Cardiac muscle cell (in vitro differentiated cells and primary cell): ENCODE measurements around the gene MYO5B. TPM values are rescaled to one million over a fixed set of nuclear protein-coding genes. Genes with fewer than 3 reads are reported as not detected.

Experiments used
- DNase-seq, 2 donors: peaks; one replicate each; pipeline versions ENCODE4 v3.0.0 to v3.0.0-alpha.2; 2010 to 2017; ENCODE audit warnings: low read depth in 1 of 2, low spot score in 1 of 2
- H3K27ac ChIP-seq: fragments of 200-600 bp; sonication (generic); 2 replicates; pipeline ENCODE4 v1.5.1; 2016
- H3K27me3 ChIP-seq: fragments of 200-600 bp; sonication (generic); 2 replicates; pipeline ENCODE4 v1.6.0; 2016; ENCODE audit warnings: control low read depth
- H3K36me3 ChIP-seq: fragments of 200-600 bp; sonication (generic); 2 replicates; pipeline ENCODE4 v1.5.1; 2016; ENCODE audit warnings: control low read depth
- H3K4me1 ChIP-seq: fragments of 200-600 bp; sonication (generic); 2 replicates; pipeline ENCODE4 v1.8.1; 2017; ENCODE audit warnings: low read depth, mild to moderate bottlenecking, mixed run types
- H3K4me3 ChIP-seq: fragments of 200-600 bp; sonication (generic); 2 replicates; pipeline ENCODE4 v1.5.1; 2016; ENCODE audit warnings: mild to moderate bottlenecking
- H3K9me3 ChIP-seq: fragments of 200-600 bp; sonication (generic); 2 replicates; pipeline ENCODE4 v1.5.1; 2017; ENCODE audit warnings: low read depth, mild to moderate bottlenecking, control low read depth
- polyA plus RNA-seq: library from polyadenylated mRNA; unstranded; fragments of >200 nt; fragmentation: Nextera tagmentation; extraction: Ambion mirVana; gene quantifications from 2 replicates; pipeline ENCODE4 v1.2.1, GENCODE V29; 2016
- total RNA-seq: library from RNA; depleted of rRNA; stranded (reverse); fragments of >200 nt; gene quantifications from 2 replicates; pipeline ENCODE4 v1.2.3, GENCODE V29; 2016
- TF ChIP-seq, protein P1 (sequence below): IDR thresholded peaks from 2 replicates; pipeline ENCODE4 v1.5.1; 2012; ENCODE audit warnings: low read depth, mild to moderate bottlenecking, low read length

The MYO5B gene
- total and polyA plus RNA-seq, 2 experiments from 2014 or later: 3.0 to 16.7 TPM

- no peak overlapping the region for H3K4me3 ChIP-seq
- no peaks in the 10 kb centered on the region for H3K9me3 ChIP-seq
- H3K36me3 ChIP-seq: no peaks in the 10 kb centered on the region
- no peaks in the 10 kb centered on the region for H3K4me1 ChIP-seq
- no peak for DNase-seq
- no peak overlapping the region for H3K27ac ChIP-seq
- no peaks in the 10 kb centered on the region for H3K27me3 ChIP-seq
- TF ChIP-seq, protein P1, sequence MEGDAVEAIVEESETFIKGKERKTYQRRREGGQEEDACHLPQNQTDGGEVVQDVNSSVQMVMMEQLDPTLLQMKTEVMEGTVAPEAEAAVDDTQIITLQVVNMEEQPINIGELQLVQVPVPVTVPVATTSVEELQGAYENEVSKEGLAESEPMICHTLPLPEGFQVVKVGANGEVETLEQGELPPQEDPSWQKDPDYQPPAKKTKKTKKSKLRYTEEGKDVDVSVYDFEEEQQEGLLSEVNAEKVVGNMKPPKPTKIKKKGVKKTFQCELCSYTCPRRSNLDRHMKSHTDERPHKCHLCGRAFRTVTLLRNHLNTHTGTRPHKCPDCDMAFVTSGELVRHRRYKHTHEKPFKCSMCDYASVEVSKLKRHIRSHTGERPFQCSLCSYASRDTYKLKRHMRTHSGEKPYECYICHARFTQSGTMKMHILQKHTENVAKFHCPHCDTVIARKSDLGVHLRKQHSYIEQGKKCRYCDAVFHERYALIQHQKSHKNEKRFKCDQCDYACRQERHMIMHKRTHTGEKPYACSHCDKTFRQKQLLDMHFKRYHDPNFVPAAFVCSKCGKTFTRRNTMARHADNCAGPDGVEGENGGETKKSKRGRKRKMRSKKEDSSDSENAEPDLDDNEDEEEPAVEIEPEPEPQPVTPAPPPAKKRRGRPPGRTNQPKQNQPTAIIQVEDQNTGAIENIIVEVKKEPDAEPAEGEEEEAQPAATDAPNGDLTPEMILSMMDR: no peak
Observed at GRCh38 chr18:49857708-49858107, 337.2 kb downstream of the MYO5B start.

- H3K9me3 ChIP-seq: no peaks in the 10 kb centered on the region
- H3K27me3 ChIP-seq: no peaks in the 10 kb centered on the region
- no peak for DNase-seq
- H3K36me3 ChIP-seq: no peaks in the 10 kb centered on the region
- H3K27ac ChIP-seq: no peak overlapping the region
- no peaks in the 10 kb centered on the region for H3K4me1 ChIP-seq
- TF ChIP-seq, protein P1: no peak
- H3K4me3 ChIP-seq: no peak overlapping the region
Observed at GRCh38 chr18:49856496-49856895, 338.5 kb downstream of the MYO5B start.

DNA sequence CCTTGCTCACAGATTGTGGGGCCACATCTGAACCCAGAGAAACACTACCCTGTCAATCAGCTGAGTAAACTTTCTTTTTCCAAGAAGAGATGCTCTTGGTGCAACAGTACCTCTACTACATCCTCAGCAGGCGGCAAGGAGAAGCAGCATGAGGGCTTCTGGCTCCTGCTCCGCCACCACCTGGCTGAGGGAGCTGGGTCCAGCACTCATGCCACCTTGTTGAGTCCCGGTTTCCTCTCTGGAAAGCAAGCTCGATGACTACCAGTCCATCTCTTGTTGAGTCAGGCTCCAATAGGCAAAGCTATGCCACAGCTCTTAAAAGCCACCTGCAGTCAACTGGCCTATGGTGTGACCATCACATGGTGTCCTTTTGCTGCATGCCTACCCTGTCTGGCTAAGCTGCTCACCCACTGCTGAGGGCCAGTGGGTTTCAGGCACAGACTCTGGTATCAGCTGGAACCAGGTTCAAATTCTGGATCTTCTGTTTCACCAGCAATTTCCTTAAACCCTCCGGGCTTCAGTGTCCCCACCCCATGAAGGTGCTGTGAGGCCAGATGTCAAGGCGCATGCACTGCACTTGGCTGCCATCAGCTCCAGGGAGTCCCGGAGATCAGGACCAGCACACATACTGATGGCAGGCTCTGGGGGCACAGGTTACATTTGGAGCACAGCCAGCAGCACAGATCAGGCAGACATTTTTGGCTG, 339.1 kb downstream of the MYO5B start:
- Histone ChIP-seq H3K27ac (no peak overlapping the region), H3K27me3 (no peaks in the 10 kb centered on the region), H3K4me1 (no peaks in the 10 kb centered on the region), H3K36me3 (no peaks in the 10 kb centered on the region), H3K9me3 (no peaks in the 10 kb centered on the region), H3K4me3 (no peak overlapping the region)
- TF ChIP-seq, protein P1: no peak
- no peak for DNase-seq

DNA sequence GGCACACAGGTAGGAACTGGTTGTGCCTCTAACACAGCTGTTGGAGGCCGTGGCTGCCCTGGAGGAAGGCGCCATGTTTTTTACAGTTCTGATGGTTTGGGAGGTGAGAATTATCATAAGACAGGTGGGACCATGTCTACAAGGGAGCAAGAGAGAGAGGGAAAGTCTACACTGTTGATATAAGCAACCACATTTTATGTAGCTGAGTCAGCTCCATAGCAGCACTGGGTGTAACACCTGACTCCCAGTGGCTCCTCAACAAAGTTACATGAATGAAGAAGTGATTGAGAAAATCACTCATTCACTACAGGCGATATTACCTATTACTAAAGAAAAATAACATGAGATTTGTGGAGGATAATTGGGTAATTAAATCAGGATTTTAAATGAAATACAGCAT, 340.3 kb downstream of the MYO5B start:
- H3K4me3 ChIP-seq: no peak overlapping the region
- DNase-seq: no peak
- H3K27me3 ChIP-seq: no peaks in the 10 kb centered on the region
- no peaks in the 10 kb centered on the region for H3K9me3 ChIP-seq
- H3K4me1 ChIP-seq: no peaks in the 10 kb centered on the region
- TF ChIP-seq, protein P1: no peak
- H3K36me3 ChIP-seq: no peaks in the 10 kb centered on the region
- no peak overlapping the region for H3K27ac ChIP-seq

GRCh38 chr18:49853436-49853835, 341.5 kb downstream of the MYO5B start:
- TF ChIP-seq, protein P1: no peak
- H3K4me3 ChIP-seq: no peak overlapping the region

DNA sequence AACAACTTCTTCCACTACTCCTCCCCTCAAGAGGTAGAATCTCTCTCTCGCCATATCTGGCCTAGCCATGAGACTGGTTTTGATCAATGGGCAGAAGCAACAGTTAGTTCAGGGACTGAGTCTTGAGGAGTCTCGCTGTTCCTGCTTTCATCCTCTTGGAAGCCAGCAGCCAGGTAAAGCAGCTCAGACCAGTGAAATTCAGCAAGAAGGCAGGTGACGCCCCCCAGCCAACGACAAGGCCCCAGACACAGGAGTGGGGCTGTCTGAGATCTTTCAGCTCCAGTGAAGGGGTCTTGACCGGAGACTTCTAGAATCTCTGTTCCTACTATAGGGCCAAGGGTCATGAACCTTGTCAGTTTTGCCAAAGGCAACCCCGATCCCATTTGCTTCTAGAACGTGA, 341.9 kb downstream of the MYO5B start:
- no peak overlapping the region for H3K27ac ChIP-seq
- H3K9me3 ChIP-seq: no peaks in the 10 kb centered on the region
- H3K4me3 ChIP-seq: no peak overlapping the region
- TF ChIP-seq, protein P1: no peak
- DNase-seq: no peak
- no peaks in the 10 kb centered on the region for H3K4me1 ChIP-seq
- H3K27me3 ChIP-seq: no peaks in the 10 kb centered on the region
- H3K36me3 ChIP-seq: no peaks in the 10 kb centered on the region

More at GRCh38 chr18:49853436-49853835, 341.5 kb downstream of the MYO5B start:
- H3K27me3 ChIP-seq: no peaks in the 10 kb centered on the region
- no peak for DNase-seq
- H3K9me3 ChIP-seq: no peaks in the 10 kb centered on the region
- H3K36me3 ChIP-seq: no peaks in the 10 kb centered on the region
- no peaks in the 10 kb centered on the region for H3K4me1 ChIP-seq
- H3K27ac ChIP-seq: no peak overlapping the region
